Activated CD4-positive, alpha-beta T cell treated with anti-CD3 and anti-CD28 coated beads for 48 hours (primary cell): ENCODE data around the gene TSPAN14.
"Not testable (repeated sequence)": the region's sequence is repeated elsewhere in the genome, so short reads cannot be mapped to it uniquely, and the experiment has no call there.

Source experiments
- DNase-seq: peaks from one replicate; pipeline ENCODE4 v3.0.0-alpha.2; 2020

Gene TSPAN14

DNA sequence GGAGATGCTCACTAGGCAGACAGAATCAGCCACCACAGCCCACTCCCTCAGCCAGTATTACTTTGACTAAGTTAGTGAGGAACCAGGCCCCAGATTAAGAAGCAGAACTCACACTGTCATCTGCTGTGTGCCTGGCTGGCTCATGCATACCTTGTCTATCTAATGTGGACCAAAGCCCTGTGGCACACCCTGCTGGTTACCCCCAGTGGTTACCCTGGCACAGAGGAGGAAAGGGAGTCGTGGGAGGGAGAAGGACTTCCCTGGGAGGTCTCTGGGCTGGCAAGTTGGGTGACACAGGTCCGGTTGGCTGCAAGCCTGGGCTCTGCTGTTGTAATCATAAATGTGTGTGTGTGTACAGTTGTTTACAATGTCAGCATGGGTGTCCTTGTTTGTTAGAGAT, 76.1 kb downstream of the TSPAN14 start:
- peak; percentile 72 for DNase-seq

DNA sequence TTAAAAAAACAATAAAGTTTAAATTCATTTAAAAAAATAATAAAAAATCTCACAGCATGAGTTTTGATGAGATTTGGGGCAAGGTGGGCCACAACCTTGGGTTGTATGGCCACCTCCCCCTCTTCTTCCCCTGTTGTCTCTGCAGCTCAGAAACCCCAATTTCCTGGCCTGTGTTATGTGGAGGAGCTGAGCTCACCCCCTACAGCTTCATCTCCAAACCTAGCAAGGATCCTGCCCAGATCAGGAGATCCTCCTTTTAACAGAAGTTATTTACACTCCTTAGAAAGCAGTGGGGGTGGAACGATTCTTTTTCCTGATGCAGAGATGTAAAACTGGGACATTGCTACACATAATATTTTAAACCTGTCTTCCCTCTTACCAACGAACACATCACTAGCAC, 76.7 kb downstream of the TSPAN14 start:
- no peak for DNase-seq

DNA sequence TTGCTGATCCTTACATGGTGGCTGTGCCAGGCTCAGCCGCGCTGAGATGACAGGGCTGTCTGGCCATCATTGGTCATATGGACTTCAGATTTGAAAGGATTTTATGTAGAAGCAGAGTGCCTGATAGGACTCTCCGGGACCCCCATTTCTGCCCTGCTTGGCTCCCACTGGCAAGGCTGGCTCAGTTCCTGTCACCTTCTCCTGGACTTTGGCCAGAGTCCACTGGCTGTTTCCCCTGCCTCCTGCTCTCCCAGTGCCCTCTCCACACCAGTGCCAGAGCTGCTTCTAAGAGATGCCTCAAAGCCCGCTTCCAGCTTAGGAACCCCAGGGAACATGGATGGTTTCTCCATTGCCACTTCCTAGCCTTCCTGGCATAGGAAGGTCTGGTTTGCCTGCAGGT, 78.5 kb downstream of the TSPAN14 start:
- DNase-seq, result no peak

DNA sequence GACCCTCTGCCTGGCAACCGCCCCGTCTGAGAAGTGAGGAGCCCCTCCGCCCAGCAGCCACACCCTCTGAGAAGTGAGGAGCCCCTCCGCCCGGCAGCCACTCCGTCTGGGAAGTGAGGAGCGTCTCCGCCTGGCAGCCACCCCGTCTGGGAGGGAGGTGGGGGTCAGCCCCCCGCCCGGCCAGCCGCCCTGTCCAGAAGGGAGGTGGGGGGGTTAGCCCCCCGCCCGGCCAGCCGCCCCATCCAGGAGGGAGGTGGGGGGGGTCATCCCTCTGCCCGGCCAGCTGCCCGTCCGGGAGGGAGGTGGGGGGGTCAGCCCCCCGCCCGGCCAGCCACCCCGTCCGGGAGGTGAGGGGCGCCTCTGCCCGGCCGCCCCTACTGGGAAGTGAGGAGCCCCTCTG, 79.9 kb downstream of the TSPAN14 start:
- DNase-seq, result not testable (repeated sequence)

DNA sequence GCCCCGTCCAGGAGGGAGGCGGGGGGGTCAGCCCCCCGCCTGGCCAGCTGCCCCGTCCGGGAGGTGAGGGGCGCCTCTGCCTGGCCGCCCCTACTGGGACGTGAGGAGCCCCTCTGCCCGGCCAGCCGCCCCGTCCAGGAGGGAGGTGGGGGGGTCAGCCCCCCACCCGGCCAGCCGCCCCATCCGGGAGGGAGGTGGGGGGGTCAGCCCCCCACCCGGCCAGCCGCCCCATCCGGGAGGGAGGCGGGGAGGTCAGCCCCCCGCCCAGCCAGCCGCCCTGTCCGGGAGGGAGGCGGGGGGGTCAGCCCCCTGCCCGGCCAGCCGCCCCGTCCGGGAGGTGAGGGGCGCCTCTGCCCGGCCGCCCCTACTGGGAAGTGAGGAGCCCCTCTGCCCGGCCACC, 80.5 kb downstream of the TSPAN14 start:
- DNase-seq, result not testable (repeated sequence)

DNA sequence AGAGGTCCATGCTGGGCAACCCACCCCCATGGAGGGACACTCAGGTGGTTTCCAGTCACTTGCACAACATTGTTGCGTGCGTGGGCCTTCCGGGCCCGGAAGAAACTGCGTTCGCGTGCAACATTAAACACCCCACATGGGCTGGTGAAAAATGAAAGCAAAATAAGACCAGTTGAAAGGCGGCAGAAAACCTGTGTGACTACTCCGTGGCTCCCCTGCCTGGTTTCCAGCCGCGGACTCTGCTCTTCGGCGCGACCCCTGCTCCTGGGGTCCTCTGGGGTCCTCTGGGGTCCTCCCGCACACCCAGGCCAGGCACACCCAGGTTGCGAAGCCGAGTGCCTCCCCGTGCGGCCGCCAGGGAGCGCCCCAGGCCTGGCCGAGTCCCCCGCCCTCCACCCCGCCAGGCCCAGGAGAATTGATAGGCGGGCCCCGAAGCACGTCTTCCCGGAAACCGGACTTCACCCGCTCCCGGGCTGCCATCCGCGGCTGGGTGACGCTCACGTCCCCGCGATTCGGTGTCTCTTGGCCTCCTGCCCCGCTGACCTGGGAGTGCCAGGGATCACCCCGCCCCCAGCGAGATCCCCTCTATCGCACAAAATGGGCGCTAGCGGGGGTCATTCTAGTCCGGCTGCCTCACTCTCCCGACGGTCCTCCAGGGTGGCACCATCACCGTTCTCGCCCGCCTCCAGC, 81.7 kb downstream of the TSPAN14 start:
- peak; percentile 84 for DNase-seq

DNA sequence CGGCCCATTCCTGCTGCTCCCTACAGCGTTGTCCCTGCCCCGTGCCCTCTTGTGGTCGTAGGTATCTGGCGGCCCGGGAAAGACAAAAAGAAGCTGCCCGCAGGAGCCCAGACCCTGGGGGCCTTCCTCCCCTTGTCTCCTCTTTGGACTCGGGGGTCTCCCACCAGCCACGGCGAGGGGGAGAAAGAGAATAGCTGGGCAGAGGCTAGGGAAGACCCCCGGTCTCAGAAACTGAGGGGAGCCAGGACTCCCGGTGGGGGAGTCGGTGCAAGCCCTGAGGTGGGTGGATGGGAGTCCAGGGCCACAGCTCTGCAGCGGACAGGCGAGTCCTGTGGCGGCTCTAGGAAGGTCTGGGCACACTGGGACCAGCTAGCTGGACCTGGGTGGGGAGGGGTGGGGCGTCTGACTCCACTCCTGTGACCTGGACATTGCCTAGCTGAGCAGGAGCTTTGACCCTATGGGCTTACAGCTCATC, 82.3 kb downstream of the TSPAN14 start:
- no peak for DNase-seq

DNA sequence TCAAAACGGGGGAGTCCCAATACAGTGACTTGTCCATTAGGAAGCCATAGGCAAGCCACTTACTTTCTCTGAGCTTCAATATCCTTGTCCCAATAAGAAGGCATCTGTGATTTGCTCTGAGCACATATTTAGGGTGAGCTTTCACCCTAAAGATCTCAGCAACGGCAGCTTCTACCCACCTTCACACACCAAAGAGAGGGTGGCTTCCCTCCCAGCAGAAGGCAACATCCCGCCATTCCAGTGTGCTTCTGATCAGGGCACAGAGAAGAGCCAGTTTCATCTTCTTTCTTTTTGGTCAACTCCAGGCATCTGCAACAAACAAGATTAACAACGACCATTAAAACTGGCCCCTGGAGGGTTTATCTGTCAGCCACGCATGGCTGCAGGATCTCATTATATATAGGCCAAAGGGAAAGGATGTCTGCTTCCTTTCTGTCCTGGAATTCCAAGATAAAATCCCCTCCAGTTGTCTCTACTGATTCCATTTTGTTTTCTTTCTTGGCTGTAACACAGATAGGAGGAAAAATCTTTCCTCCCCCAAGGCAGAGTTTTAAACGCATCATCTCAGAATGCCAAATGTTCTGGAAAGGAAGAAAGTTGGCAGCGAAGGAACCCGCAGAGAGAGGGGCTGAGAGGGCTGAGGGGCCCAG, 83.1 kb downstream of the TSPAN14 start:
- no peak for DNase-seq

DNA sequence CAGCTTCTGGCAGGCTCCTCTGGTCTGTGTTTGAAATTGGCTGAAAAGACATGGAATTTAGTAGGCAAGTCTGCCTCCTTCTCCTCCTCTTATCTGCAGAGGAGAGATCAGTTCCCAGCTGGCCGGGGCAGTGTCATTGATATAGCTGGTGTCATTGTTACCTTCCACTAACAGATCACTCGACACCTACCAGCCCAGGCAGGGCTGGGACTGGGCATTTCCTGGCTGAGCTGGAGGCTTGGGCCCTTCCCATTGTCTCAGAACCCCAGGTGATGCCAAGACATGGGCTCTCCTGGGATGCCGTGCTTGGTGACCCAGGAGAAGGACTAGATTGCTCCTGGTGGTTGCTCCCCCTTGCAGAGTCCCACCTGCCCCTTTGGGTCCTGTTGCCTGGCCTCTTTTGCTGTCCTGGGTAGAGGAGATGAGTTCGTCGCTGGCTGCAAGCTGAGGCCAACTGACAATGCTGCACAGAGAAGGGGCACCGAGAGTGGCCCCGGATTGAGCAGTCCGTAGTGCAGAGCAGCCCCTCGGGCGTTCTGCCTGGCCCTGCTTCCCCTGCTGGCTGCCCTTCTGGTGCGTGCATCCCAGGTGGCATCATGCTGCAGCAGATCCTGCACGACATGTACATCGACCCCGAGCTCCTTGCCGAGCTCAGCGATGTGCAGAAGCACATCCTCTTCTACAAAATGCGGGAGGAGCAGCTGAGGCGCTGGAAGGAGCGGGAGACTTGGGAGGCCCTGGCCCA, 83.8 kb downstream of the TSPAN14 start, which contains the start of gene SH2D4B:
Gene SH2D4B, plus strand, starts transcription at position 167 of the 745 bp plus-strand sequence. Its CDS starts 430 bp downstream, at position 597.
- no peak for DNase-seq

DNA sequence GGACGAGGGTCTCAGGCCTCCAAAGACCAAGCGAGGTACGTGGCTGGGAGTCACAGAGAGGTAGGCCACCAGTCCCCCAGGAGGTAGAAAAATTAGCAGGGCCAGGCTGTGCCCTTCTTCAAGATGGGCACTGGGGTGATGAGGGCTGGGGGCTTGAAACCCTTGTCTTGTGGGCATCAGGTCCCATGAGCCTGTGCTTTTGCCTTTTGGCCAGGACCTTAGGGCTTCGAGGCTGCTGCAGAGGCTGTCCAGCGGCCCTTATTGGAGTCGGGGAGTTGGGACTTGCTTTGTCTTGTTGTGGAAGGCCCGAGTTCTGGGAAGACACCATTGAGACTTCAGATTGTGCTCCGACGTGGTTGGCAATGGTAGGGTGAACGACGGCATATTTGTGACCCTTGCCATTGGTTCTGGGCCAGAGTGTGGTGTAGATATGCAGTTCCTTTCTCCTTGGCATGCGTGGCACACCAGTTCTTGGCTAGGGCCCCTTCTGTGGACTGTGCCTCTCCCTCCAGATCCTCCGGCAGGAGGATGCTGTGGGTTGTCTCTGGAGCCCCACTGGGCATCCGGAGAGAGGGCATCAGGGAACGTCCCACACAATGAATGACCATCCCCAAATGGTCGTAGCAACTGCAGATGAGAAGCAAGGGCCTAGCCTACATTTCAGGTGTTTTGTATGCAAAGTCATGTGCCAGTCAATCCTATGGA, 84.5 kb downstream of the TSPAN14 start:
- no peak for DNase-seq

DNA sequence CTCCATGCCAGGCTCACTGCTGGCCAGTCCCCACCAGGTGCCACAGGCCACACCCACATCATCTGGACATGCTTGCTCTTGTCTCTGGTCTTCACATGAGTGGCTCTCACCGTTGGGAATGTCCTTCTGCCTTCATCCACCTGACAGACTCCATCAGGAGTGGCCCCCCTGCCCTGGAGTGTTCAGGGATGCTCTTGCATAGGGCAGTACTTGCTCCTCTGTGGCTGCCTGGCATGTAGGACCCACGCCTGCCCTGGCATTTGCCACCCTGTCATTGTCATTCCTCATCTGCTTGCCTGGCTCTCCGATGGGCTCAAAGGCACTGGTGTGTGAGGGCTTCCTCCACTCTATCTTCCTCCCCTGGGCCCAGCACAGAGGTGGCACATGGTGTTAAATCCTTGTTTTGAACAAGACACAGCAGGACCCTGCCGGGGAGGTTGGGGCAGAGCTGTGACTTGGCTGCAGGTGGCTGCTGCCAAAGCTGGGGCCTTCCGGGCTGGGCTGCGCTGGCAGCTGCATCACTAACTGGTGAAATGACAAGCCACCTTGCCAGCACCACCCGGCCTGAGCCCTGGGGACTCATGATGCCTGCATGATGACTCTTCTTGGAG, 85.4 kb downstream of the TSPAN14 start:
- no peak for DNase-seq

DNA sequence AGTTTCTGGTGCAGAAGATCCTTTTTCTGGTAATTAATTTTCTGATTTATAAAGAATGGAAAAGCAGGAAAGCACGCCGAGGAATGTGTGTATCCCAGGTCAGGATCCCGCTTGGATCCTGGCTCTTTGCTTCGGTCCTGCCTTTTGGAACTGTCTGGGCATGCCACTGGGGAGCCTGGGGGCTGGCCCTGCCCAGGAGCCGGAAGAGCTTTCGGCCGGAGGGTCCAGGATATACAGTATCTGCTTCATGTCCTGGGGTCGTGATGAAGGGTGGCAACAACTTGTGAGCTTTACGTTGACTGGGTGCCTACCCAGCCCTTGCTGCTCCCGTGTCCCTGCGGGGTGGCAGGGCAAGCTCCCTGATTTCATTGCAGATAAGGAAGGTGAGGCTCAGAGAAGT, 86.0 kb downstream of the TSPAN14 start:
- no peak for DNase-seq

DNA sequence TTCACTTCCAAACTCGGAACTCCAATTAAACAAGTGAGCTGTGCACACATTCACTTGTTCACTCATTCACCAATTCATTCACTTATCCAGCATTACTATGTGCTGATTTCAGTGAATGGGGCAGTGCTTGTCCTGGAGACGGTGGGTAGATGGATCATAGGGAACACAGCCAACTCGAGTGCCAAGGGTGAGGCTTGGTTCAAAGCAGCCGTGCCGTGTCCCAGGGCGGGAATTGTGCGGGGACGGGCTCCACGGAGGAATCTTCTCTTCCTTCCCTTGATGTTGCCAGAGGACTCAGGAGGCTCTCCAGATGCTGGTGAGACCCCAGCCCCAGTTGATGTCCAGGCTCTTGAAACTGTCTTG, 86.5 kb downstream of the TSPAN14 start:
- DNase-seq, result no peak

DNA sequence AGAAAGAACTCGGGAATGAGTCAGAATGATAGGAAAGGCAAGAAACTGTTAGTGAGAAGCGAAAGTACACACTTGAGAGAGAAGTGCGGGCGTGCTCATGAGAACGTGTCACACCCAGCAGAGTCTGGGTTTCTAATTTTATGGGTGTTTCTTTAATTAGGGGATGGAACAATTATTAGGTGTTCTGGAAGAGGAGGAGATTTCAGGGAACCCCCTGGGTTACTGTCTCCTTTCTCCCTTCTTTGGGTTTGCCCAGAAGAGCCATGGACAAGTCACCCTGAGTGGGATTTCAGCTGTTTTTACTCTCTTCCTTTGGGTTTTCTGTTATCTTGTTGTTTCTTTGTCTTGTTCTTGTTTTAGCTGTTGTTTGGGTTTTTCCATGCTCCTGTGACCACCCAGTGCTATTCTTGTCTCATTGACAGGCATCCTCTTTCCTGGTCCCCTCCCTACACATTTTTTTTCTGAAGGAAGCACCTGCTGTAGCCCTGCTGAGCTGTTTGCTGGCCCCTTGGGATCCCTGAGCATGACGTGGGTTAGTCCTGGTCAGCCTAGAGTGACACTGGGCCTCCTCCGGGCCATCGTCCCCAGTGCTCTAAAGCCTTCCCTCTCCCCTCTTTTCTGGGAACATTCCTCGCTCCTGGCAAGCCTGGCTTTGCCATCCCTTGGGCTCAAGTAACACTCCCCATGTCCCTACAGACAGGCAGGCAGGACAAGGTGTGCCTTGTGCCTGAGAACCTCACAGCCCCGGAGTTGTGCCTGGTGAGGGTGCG, 87.1 kb downstream of the TSPAN14 start:
- no peak for DNase-seq

DNA sequence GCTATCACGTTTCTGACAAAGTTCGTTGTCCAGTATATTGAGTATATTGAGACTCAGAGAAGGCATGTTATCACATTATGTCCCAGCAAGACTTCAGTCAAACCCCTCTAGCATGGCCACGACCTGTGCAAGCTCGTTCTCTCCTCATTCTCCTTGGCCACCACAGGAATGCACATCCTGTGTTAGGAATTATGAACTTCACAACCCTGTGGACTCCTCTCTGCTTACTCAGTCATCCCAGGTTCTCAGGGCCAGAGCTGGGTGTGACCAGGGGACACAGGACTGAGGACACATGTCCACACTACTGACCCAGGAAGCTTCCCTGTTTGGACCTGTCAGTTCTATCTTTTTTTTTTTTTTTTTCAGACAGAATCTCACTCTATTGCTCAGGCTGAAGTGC, 87.9 kb downstream of the TSPAN14 start:
- no peak for DNase-seq

DNA sequence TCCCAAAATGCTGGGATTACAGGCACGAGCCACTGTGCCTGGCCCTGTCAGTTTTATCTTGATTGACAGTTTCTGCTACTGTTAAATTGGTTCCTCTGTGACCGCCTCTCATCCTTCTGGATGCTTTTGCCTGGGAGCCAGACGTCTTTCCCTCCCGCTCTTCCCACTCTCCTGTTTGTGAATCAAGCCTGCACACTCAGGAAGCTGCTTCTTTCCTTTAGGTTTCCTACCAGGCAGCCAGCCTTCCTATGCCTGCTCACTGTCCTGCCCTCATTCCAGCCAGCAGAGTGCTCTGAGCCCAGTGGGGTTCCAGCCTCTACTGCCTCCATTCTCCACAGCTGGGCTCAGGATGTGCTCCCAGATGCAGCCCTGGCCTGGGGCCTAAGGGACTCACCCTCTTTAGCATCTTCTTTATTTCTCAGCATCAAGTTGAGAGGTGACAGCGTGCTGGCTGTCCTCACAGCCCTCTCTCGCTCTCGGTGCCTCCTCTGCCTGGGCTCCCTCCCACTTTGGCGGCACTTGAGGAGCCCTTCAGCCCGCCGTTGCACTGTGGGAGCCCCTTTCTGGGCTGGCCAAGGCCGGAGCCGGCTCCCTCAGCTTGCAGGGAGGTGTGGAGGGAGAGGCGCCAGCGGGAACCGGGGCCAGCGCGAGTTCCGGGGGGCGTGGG, 88.7 kb downstream of the TSPAN14 start:
- no peak for DNase-seq

DNA sequence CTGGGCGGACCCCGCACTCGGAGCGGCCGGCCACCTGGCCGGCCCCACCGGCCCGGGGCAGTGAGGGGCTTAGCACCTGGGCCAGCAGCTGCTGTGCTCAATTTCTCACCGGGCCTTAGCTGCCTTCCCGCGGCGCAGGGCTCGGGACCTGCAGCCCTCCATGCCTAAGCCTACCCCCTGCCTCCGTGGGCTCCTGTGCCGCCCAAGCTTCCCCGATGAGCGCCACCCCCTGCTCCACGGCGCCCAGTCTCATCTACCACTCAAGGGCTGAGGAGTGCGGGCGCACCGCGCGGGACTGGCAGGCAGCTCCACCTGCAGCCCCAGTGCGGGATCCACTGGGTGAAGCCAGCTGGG, 89.2 kb downstream of the TSPAN14 start:
- DNase-seq, result not testable (repeated sequence)

DNA sequence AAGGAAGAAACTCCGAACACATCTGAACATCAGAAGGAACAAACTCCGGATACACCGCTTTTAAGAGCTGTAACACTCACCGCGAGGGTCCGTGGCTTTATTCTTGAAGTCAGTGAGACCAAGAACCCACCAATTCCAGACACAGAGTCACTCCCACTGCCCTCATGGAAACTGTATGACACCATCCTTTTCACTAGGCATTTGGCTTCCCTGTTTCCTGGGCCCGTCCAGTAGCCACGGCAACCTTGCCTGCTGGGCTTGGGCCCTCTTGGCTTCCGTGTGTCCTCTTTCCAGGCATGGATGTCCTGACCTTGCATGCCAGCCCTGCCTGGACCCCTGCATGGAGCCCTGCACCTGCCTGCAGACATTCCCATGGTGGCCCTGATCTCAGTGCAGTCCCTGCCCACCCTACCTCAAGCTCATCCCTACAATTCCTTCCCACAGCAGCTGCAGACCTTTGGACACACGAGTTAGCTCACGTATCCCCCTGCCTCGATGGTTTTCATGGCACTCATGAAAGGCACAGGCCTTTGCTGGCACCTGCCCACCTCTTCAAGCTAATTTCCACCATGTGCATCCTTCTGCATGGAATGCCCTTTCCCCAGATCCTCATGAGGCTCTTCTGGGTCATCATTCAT, 90.3 kb downstream of the TSPAN14 start:
- no peak for DNase-seq

DNA sequence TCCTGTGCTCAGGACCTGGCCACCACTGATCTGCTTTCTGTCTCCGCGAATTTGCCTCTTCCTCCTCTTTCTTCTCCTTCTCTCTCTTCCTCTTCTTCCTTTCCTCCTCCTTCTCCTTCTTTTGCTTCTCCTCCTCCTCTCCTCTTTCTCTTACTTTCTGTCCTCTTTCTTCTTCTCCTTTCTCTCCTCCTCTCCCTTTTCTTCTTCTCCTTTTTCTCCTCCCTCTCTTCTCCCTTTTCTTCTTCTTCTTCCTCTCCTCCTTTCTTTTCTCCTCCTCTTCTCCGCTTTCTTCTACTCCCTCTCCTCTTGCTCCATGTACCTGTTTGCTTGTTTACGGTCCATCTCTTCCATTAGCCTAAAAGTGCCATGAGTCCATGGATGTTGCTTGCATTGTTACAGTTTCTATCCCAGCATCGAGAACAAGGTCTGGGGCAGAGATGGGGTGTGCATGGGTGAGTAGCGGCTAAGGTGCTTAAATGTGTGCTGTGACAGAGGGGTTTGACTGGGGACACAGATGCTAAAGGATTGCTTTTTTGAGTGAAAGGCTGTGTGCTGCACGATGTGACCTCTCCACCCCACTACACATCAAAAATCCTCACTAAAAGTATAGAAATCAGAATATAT, 91.3 kb downstream of the TSPAN14 start:
- DNase-seq, result no peak

DNA sequence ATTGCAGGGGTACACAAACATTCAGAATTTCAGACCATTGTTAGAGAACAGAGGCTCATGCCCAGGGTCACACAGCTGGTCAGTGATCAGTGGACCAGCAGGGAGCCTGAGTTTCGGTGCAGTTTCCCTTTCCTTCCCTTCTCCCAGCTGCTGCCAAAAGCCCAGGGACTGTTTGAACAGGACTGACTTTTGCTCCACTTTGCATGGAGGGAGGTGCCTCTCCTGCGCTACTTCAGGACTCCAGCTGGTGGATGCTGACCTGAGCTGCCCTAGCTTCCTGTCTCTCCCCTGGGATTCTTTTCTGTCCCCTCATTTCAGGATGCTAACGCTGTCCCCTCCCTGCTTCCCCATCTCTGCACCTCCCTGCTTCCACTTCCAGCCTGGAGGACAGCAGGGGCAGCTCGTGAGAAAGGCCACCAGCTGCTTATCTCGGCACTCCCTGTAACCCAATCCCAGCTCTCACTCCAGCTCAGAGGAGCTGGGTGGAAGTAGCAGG, 98.1 kb downstream of the TSPAN14 start:
- DNase-seq, result no peak
